Endothelial cell of umbilical vein (primary cell): ENCODE results near the gene LDLRAD4. TPM values are rescaled to one million over a fixed set of nuclear protein-coding genes. Genes with fewer than 3 reads are reported as not detected.

Experiments
- BruUV-seq: library from RNA; stranded (reverse); fragments of 400-500 nt; replicated peaks from 2 replicates; lab custom pipeline; 2021; lab: Mats Ljungman, UMichigan
- CTCF ChIA-PET: fragments of 300-600, 350-600 bp; sonication (Branson Sonifier 250); formaldehyde crosslinking; loops from one replicate; lab custom pipeline; 2021; ENCODE audit warnings: antibody characterized with exemption, inconsistent platforms; lab: Charles Lee
- POLR2A ChIA-PET: fragments of 300-600, 350-600 bp; sonication (Branson Sonifier 250); formaldehyde crosslinking; loops from one replicate; lab custom pipeline; 2021; ENCODE audit warnings: antibody characterized with exemption, inconsistent platforms; lab: Charles Lee
- DNase-seq: peaks from one replicate; pipeline ENCODE4 v3.0.0-alpha.2; 2011; ENCODE audit warnings: low read depth, low spot score
- FAIRE-seq: peaks from 2 replicates; lab custom pipeline; 2011; peaks lifted over from hg19 to GRCh38; lab: Jason Lieb, UNC
- H2AFZ ChIP-seq: 2 replicates; pipeline ENCODE4 v1.6.0; 2012; ENCODE audit warnings: low read depth, low read length, control low read depth, inconsistent platforms
- H3K27ac ChIP-seq: 2 replicates; pipeline ENCODE4 v1.5.1; 2011; ENCODE audit warnings: low read depth, mild to moderate bottlenecking, control low read depth, low read length, moderate library complexity; ENCODE audit not compliant: insufficient read depth
- H3K27me3 ChIP-seq, 2 experiments: 2 replicates each; pipeline versions ENCODE4 v1.6.0 to v1.6.1; 2011; ENCODE audit warnings: low read length in 2 of 2, mixed read lengths in 1 of 2; ENCODE audit not compliant: control insufficient read depth in 2 of 2, insufficient read depth in 2 of 2
- H3K36me3 ChIP-seq, 2 experiments: 2 replicates in 1 of 2; 3 replicates in 1 of 2; pipeline ENCODE4 v1.5.1; 2011; ENCODE audit warnings: low read length in 2 of 2, mild to moderate bottlenecking in 1 of 2, moderate library complexity in 1 of 2; ENCODE audit not compliant: control insufficient read depth in 2 of 2, insufficient read depth in 2 of 2; ENCODE audit errors: extremely low read depth in 1 of 2
- H3K4me1 ChIP-seq: 3 replicates; pipeline ENCODE4 v1.5.1; 2011; ENCODE audit warnings: mild to moderate bottlenecking, low read length; ENCODE audit not compliant: control insufficient read depth, insufficient read depth; ENCODE audit errors: extremely low read depth
- H3K4me2 ChIP-seq: 2 replicates; pipeline ENCODE4 v1.6.1; 2011; ENCODE audit warnings: low read length, control low read depth, mixed read lengths; ENCODE audit not compliant: insufficient read depth
- H3K4me3 ChIP-seq, 3 experiments: fragments of 200-600 bp in 1 of 3; sonication (generic), shearing (Covaris generic) in 1 of 3; replicated peaks in 1 of 3; 2 replicates each; pipeline ENCODE4 v1.5.1; 2011 to 2016; ENCODE audit warnings: control low read depth in 3 of 3, low read length in 3 of 3, mild to moderate bottlenecking in 2 of 3, inconsistent platforms in 1 of 3, low read depth in 1 of 3, moderate library complexity in 1 of 3; ENCODE audit not compliant: insufficient read depth in 1 of 3
- H3K79me2 ChIP-seq: 2 replicates; pipeline ENCODE4 v1.6.0; 2012; ENCODE audit warnings: low read length, inconsistent platforms; ENCODE audit not compliant: control insufficient read depth, insufficient read depth
- H3K9ac ChIP-seq: replicated peaks from 2 replicates; pipeline ENCODE3; 2011; ENCODE audit warnings: low read length, control low read depth; ENCODE audit not compliant: insufficient read depth; ENCODE audit errors: extremely low read depth
- H3K9me1 ChIP-seq: replicated peaks from 3 replicates; pipeline ENCODE4 v1.6.0; 2011; ENCODE audit warnings: mild to moderate bottlenecking, low read length; ENCODE audit not compliant: control insufficient read depth, insufficient read depth; ENCODE audit errors: extremely low read depth
- H3K9me3 ChIP-seq: replicated peaks from 2 replicates; pipeline ENCODE4 v1.5.1; 2012; ENCODE audit warnings: low read length, inconsistent platforms; ENCODE audit not compliant: control insufficient read depth, insufficient read depth
- H4K20me1 ChIP-seq: replicated peaks from 2 replicates; pipeline ENCODE3; 2011; ENCODE audit warnings: mild to moderate bottlenecking, low read length; ENCODE audit not compliant: control insufficient read depth, insufficient read depth; ENCODE audit errors: extremely low read depth
- CTCF ChIP-seq, 2 donors: IDR thresholded peaks; 1 replicate in 1 of 2; 2 replicates in 1 of 2; pipeline ENCODE4 v1.5.1; 2011; ENCODE audit warnings: low read length in 2 of 2, mild to moderate bottlenecking in 2 of 2, moderate library complexity in 2 of 2, control low read depth in 1 of 2, inconsistent platforms in 1 of 2, low read depth in 1 of 2; ENCODE audit not compliant: insufficient read depth in 1 of 2; ENCODE audit errors: extremely low read depth in 1 of 2
- EZH2 ChIP-seq: IDR thresholded peaks from 2 replicates; pipeline ENCODE4 v1.6.1; 2012; ENCODE audit warnings: borderline replicate concordance, low read depth, mild to moderate bottlenecking, moderate library complexity, low read length, inconsistent platforms; ENCODE audit not compliant: severe bottlenecking
- FOS ChIP-seq: IDR thresholded peaks from 2 replicates; pipeline ENCODE4 v1.6.1; 2011; ENCODE audit warnings: mild to moderate bottlenecking, low read length, moderate library complexity, borderline replicate concordance; ENCODE audit not compliant: insufficient read depth
- GATA2 ChIP-seq: IDR thresholded peaks from 2 replicates; pipeline ENCODE4 v1.7.0; 2011; ENCODE audit warnings: low read depth, mild to moderate bottlenecking, moderate library complexity, mixed read lengths, low read length; ENCODE audit not compliant: insufficient read length, insufficient read depth
- JUN ChIP-seq: IDR thresholded peaks from 2 replicates; pipeline ENCODE4 v1.6.1; 2011; ENCODE audit warnings: borderline replicate concordance, low read depth; ENCODE audit not compliant: insufficient read length, insufficient read depth
- MAX ChIP-seq: IDR thresholded peaks from 2 replicates; pipeline ENCODE4 v1.6.1; 2011; ENCODE audit not compliant: insufficient read depth, insufficient read length
- MYC ChIP-seq: IDR thresholded peaks from one replicate; pipeline ENCODE4 v1.6.1; 2011; ENCODE audit warnings: mild to moderate bottlenecking, low read depth, low read length
- POLR2A ChIP-seq: IDR thresholded peaks from 2 replicates; pipeline ENCODE4 v1.6.1; 2012; ENCODE audit warnings: low read depth, mild to moderate bottlenecking, control low read depth, low read length
- POLR2AphosphoS5 ChIP-seq: IDR thresholded peaks from 2 replicates; pipeline ENCODE4 v1.6.1; 2012; ENCODE audit warnings: low read depth, mild to moderate bottlenecking, control low read depth, low read length, moderate library complexity; ENCODE audit not compliant: insufficient read depth
- dilution Hi-C: fragments of 300-500 bp; cut with MboI; formaldehyde crosslinking; loops from one replicate; pipeline ENCODE4 v1.15.0; 2019; ENCODE audit warnings: low sequenced_read_pairs; ENCODE audit not compliant: extremely low pct_ligation_motif_present
- intact Hi-C: fragments of 100-400 bp; cut with micrococcal nuclease; formaldehyde crosslinking; loops from one replicate; pipeline ENCODE4 v1.10.0; 2022
- polyA plus RNA-seq, 4 experiments: library from polyadenylated mRNA; depleted of rRNA in 3 of 4; stranded (reverse) in 3 of 4; unstranded in 1 of 4; fragments of >200 nt; gene quantifications; 2 replicates each; pipeline versions ENCODE4 v1.2.1 to v1.2.3, GENCODE V29; 2011 to 2012; ENCODE audit warnings: missing spikeins in 1 of 4
- total RNA-seq: library from RNA; stranded (reverse); gene quantifications from 2 replicates; pipeline ENCODE4 v1.2.3, GENCODE V29; 2021

LDLRAD4 gene
- total and polyA plus RNA-seq, 2 donors (not counting 3 experiments of a cell fraction or from before 2014, with no cell fraction given) = 5.2 to 6.5 TPM

GRCh38 chr18:13603304-13604019, 384.9 kb downstream of the LDLRAD4 start:
- Histone ChIP-seq H3K79me2 (no peaks in the 10 kb centered on the region), H3K36me3 (no peaks in the 10 kb centered on the region), H3K27ac (no peak overlapping the region), H4K20me1 (no peaks in the 10 kb centered on the region), H2AFZ (no peak overlapping the region), H3K4me3 (no peak overlapping the region), H3K27me3 (peaks cover 0 to 8% of the 10 kb centered on the region in 2 experiments), H3K9me1 (no peaks in the 10 kb centered on the region), H3K9ac (no peak overlapping the region), H3K4me2 (no peak overlapping the region), H3K9me3 (no peaks in the 10 kb centered on the region), H3K4me1 (no peaks in the 10 kb centered on the region)
- ChIA-PET CTCF (no interaction called here), POLR2A (no interaction called here)
- dilution Hi-C loops (no loop called here), intact Hi-C loops (no loop called here)
- no peak for FAIRE-seq
- TF ChIP-seq MAX = no peak
- TF ChIP-seq POLR2A = no peak
- no peak for TF ChIP-seq EZH2
- no peak for TF ChIP-seq POLR2AphosphoS5
- TF ChIP-seq MYC = no peak
- no peak for TF ChIP-seq GATA2
- no peak for TF ChIP-seq FOS
- TF ChIP-seq CTCF (IDR thresholded peaks at IDR 0.05; ENCODE audit: extremely low read depth in 1 of 2, insufficient read depth in 1 of 2, low read depth in 1 of 2, low read length in 2 of 2) = no peak
- TF ChIP-seq JUN = no peak
- DNase-seq = no peak
- no TSS peak for BruUV-seq
